ENCODE data around the gene FLNA. TPM values are rescaled to one million over a fixed set of nuclear protein-coding genes. Genes with fewer than 3 reads are reported as not detected.
A peak's percentile ranks its signal among the peaks of the same experiment; 100 is the strongest.
"Not testable (repeated sequence)": the region's sequence is repeated elsewhere in the genome, so short reads cannot be mapped to it uniquely, and the experiment has no call there.

Gene FLNA
- total RNA-seq, 2 donors from 2014 or later = 1,711 to 2,337 TPM

DNA sequence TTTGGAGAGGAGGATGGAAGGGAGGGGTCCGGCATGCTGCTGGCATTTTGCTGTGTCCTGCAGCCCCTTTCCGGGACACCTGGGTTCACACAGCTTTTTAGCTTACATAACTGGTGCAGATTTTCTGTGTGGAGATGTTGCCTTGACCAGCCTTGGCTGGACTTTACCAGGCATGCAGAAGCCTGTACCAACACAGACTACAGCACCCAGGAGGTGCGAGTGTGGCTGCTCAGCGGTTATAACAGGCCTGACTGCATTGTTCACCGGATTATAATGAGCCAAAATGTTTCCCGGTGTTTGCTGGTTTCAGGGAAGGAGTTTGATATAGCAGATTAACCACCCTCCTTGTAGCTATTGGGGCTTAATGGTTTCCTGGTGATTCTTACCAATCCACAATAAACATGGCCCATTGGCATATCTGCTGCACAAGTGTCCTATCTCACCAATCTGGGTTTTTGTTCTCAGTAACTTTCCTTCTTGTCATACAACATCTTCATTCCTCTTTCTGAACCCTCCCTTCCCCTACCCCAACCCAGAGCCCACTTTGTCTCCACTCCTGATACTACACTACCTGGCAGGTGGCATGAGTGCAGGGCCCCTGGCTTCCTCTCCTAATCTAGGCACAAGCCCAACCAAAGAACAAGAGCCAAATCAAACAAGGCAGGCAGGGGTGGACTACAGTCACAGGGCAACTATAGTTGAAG lies 27.6 kb upstream of the FLNA start:
- H3K4me1 ChIP-seq (replicated peaks) = no peaks in the 10 kb centered on the region
- H3K9me3 ChIP-seq = no peaks in the 10 kb centered on the region
- H3K4me3 ChIP-seq = no peak overlapping the region
- intact Hi-C loops (cut with DNase I) = loop anchor here (5.0 kb wide), 1 partner anchor 35 kb away; the partner anchor contains the start of gene GDI1
- TF ChIP-seq CTCF (IDR thresholded peaks at IDR 0.05) = no peak
- peak; percentile 53 for TF ChIP-seq POLR2AphosphoS5 (IDR thresholded peaks at IDR 0.05)
- no peak for TF ChIP-seq POLR2A (IDR thresholded peaks at IDR 0.05)
- 26% methylated on average over 6 of the region's 6 CpGs for WGBS
- H3K36me3 ChIP-seq = no peaks in the 10 kb centered on the region
- H3K27ac ChIP-seq = peak overlapping the region; percentile 46 to 63
- no peaks in the 10 kb centered on the region for H3K27me3 ChIP-seq (replicated peaks; ENCODE audit: insufficient read depth)
- peak; percentile 30 for DNase-seq (ENCODE audit: low spot score)

GRCh38 chrX:154401045-154401799 lies 26.8 kb upstream of the FLNA start:
- intact Hi-C loops (cut with DNase I) = loop anchor here (5.0 kb wide), 1 partner anchor 36 kb away; the partner anchor contains the start of gene GDI1
- no peak overlapping the region for H3K4me3 ChIP-seq
- no peak for DNase-seq (ENCODE audit: low spot score)

DNA sequence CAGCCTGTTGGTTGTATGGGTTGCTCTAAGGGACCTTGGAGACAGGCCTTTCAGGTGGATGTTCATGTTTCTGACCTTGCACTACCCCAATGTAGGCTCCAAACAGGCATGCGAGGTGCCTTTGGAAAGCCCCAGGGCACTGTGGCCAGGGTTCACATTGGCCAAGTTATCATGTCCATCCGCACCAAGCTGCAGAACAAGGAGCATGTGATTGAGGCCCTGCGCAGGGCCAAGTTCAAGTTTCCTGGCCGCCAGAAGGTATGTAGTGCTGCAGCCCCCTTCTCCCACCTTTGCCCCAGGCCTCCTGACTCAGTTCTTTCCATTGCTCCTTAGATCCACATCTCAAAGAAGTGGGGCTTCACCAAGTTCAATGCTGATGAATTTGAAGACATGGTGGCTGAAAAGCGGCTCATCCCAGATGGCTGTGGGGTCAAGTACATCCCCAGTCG lies 26.0 kb upstream of the FLNA start:
- intact Hi-C loops (cut with DNase I) = loop anchor here (5.0 kb wide), 1 partner anchor 37 kb away; the partner anchor contains the start of gene GDI1

More at GRCh38 chrX:154401045-154401799, 26.8 kb upstream of the FLNA start:
- no peaks in the 10 kb centered on the region for H3K9me3 ChIP-seq
- no peak for TF ChIP-seq POLR2A (IDR thresholded peaks at IDR 0.05)
- no peak for TF ChIP-seq POLR2AphosphoS5 (IDR thresholded peaks at IDR 0.05)
- TF ChIP-seq CTCF (IDR thresholded peaks at IDR 0.05) = no peak
- H3K27me3 ChIP-seq (replicated peaks; ENCODE audit: insufficient read depth) = no peaks in the 10 kb centered on the region
- no peaks in the 10 kb centered on the region for H3K36me3 ChIP-seq
- peak overlapping the region; percentile 27 to 63 for H3K27ac ChIP-seq
- WGBS = 18% methylated on average over 5 of the region's 6 CpGs
- no peaks in the 10 kb centered on the region for H3K4me1 ChIP-seq (replicated peaks)

DNA sequence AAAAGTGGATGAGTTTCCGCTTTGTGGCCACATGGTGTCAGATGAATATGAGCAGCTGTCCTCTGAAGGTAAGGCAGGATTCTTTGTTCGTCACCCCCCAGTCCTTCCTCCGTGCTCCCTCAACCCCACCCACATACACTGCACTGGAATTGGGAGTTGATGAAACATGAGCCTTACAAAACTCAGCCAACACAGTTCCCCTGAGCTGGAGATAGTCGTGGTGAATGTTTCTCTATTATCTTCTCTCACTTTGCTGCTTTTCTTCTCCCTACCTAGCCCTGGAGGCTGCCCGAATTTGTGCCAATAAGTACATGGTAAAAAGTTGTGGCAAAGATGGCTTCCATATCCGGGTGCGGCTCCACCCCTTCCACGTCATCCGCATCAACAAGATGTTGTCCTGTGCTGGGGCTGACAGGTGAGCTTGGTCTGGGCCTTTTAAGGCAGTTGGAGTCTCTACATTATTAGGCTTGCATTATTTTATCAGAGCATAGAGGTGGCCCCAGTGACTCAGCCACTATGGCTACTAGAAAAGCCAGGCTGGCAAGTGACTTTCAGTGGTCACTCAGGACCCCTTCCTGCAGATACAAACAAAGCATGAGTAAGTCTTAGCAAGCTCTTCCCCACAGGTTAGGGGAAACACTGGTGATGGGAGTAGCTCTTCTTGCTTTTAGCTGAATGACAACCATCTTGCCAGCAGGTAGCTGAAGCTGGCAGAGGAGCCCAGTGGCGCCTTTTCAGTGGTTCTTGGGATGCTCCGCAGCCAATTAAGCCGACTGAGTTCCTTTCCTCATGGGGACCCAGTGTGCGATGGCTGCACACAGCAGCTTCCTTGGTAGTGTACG lies 25.3 kb upstream of the FLNA start:
- Histone ChIP-seq H3K4me1 (replicated peaks) (no peaks in the 10 kb centered on the region), H3K9me3 (no peaks in the 10 kb centered on the region), H3K4me3 (peak overlapping the region; percentile 56 to 62), H3K36me3 (no peaks in the 10 kb centered on the region), H3K27me3 (replicated peaks; ENCODE audit: insufficient read depth) (no peaks in the 10 kb centered on the region), H3K27ac (peak overlapping the region; percentile 95 to 96)
- intact Hi-C loops (cut with DNase I) = loop anchor here (5.0 kb wide), 2 partner anchors 38 to 133 kb away; partner anchors contain the start of gene GDI1
- TF ChIP-seq CTCF (IDR thresholded peaks at IDR 0.05) (no peak), POLR2A (IDR thresholded peaks at IDR 0.05) (no peak), POLR2AphosphoS5 (IDR thresholded peaks at IDR 0.05) (no peak)
- WGBS = 29% methylated on average over 14 of the region's 14 CpGs
- DNase-seq (ENCODE audit: low spot score) = no peak

More for the DNA sequence above, 26.0 kb upstream of the FLNA start:
- not testable (repeated sequence) for H3K9me3 ChIP-seq; H3K27me3 ChIP-seq (replicated peaks; ENCODE audit: insufficient read depth); H3K36me3 ChIP-seq; H3K4me1 ChIP-seq (replicated peaks); H3K4me3 ChIP-seq; DNase-seq (ENCODE audit: low spot score)
- H3K27ac ChIP-seq = peak overlapping the region; percentile 95 to 96
- WGBS = 71% methylated on average over 6 of the region's 6 CpGs
